ENCODE measurements around the gene POLR3C.

- TF ChIP-seq CTCF (conservative IDR thresholded peaks at IDR 0.05 in 1 of 2, IDR thresholded peaks at IDR 0.05 in 1 of 2; ENCODE audit: extremely low read depth in 1 of 2, insufficient read depth in 1 of 2, low read depth in 1 of 2, low read length in 2 of 2) (no peak), EZH2 (IDR thresholded peaks at IDR 0.05; ENCODE audit: borderline replicate concordance, low read length) (no peak)
Observed at GRCh38 chr1:145871994-145872924, 48.3 kb downstream of the POLR3C start.

Measured in mammary epithelial cell (primary cell).